ENCODE results near the gene SLC5A10. TPM values are rescaled to one million over a fixed set of nuclear protein-coding genes. Genes with fewer than 3 reads are reported as not detected.

The SLC5A10 gene
- total RNA-seq, 1 experiment from 2014 or later = not detected

GRCh38 chr17:18966831-18967624 lies 15.1 kb downstream of the SLC5A10 start:
- intact Hi-C loops (cut with micrococcal nuclease; ENCODE audit: unreplicated experiment) (no loop called here), in situ Hi-C loops (cut with HindIII; ENCODE audit: low pct_unique_long_range_greater_than_20kb, low sequenced_read_pairs) (no loop called here)
- no TSS peak for BruUV-seq (replicated peaks)
- CTCF ChIA-PET = no interaction called here
- POLR2A ChIA-PET = no interaction called here
- DNase-seq (ENCODE audit: low read depth, low spot score) (no peak), ATAC-seq (no peak)
- Histone ChIP-seq H3K27me3 (ENCODE audit: control insufficient read depth, insufficient read depth, low read length) (no peaks in the 10 kb centered on the region), H3K27ac (ENCODE audit: low read length) (no peak overlapping the region), H3K4me3 (ENCODE audit: low read depth in 2 of 2, low read length in 2 of 2) (no peak overlapping the region), H3K36me3 (ENCODE audit: control insufficient read depth, insufficient read depth, low read length) (no peaks in the 10 kb centered on the region), H3K4me1 (ENCODE audit: control insufficient read depth, insufficient read depth, low read length) (peaks cover 4% of the 10 kb centered on the region; the same call in 1 of the 2 replicates), H3K9me3 (ENCODE audit: control insufficient read depth, insufficient read depth, low read depth, low read length) (no peaks in the 10 kb centered on the region)
- TF ChIP-seq TCF7L2 (IDR thresholded peaks at IDR 0.05; ENCODE audit: low read depth, low read length) = no peak
- no peak for TF ChIP-seq POLR2AphosphoS5 (IDR thresholded peaks at IDR 0.05; ENCODE audit: low read depth, low read length)
- TF ChIP-seq SIN3A (IDR thresholded peaks at IDR 0.05; ENCODE audit: borderline replicate concordance, insufficient read depth, low read depth, low read length) = no peak
- TF ChIP-seq REST (IDR thresholded peaks at IDR 0.05; ENCODE audit: insufficient read depth in 1 of 2, low read depth in 2 of 2, low read length in 1 of 2) = no peak
- no peak for TF ChIP-seq CTCF (IDR thresholded peaks at IDR 0.05)

- H3K4me3 ChIP-seq (ENCODE audit: low read depth in 2 of 2, low read length in 2 of 2) = no peak overlapping the region
- no peak for DNase-seq (ENCODE audit: low read depth, low spot score)
- no peak for TF ChIP-seq POLR2AphosphoS5 (IDR thresholded peaks at IDR 0.05; ENCODE audit: low read depth, low read length)
- no peak for TF ChIP-seq CTCF (IDR thresholded peaks at IDR 0.05)
- no peak for TF ChIP-seq REST (IDR thresholded peaks at IDR 0.05; ENCODE audit: insufficient read depth in 1 of 2, low read depth in 2 of 2, low read length in 1 of 2)
- no peak for TF ChIP-seq TCF7L2 (IDR thresholded peaks at IDR 0.05; ENCODE audit: low read depth, low read length)
- no peak for TF ChIP-seq SIN3A (IDR thresholded peaks at IDR 0.05; ENCODE audit: borderline replicate concordance, insufficient read depth, low read depth, low read length)
- ChIA-PET CTCF (interaction anchor here (0.7 kb wide), 1 partner anchor 17 kb away, joined by 4 read pairs; no protein-coding TSS in a partner anchor), POLR2A (no interaction called here)
- no peaks in the 10 kb centered on the region for H3K27me3 ChIP-seq (ENCODE audit: control insufficient read depth, insufficient read depth, low read length)
- H3K36me3 ChIP-seq (ENCODE audit: control insufficient read depth, insufficient read depth, low read length) = no peaks in the 10 kb centered on the region
- peaks cover 4% of the 10 kb centered on the region; the same call in 1 of the 2 replicates for H3K4me1 ChIP-seq (ENCODE audit: control insufficient read depth, insufficient read depth, low read length)
- no peaks in the 10 kb centered on the region for H3K9me3 ChIP-seq (ENCODE audit: control insufficient read depth, insufficient read depth, low read depth, low read length)
- no TSS peak for BruUV-seq (replicated peaks)
- in situ Hi-C loops (cut with HindIII; ENCODE audit: low pct_unique_long_range_greater_than_20kb, low sequenced_read_pairs) (no loop called here), intact Hi-C loops (cut with micrococcal nuclease; ENCODE audit: unreplicated experiment) (no loop called here)
- peak; percentile 13; the same call in 1 of the 2 replicates for ATAC-seq
- no peak overlapping the region for H3K27ac ChIP-seq (ENCODE audit: low read length)
Measured at GRCh38 chr17:18967916-18968315, 16.0 kb downstream of the SLC5A10 start.

Measured in Panc1 (cell line).